Nephron (organoid): ENCODE measurements around the gene PTPRN2.

Experiments
- H3K27ac Mint-ChIP-seq, 3 experiments: 2 replicates each; pipeline ENCODE4 v1.8.0; 2020; ENCODE audit warnings: mixed read lengths in 3 of 3, mild to moderate bottlenecking in 2 of 3, moderate library complexity in 1 of 3
- H3K27me3 Mint-ChIP-seq: 2 replicates; pipeline ENCODE4 v1.8.0; 2021; ENCODE audit warnings: low read depth, mild to moderate bottlenecking, moderate library complexity, mixed read lengths
- H3K36me3 Mint-ChIP-seq: 2 replicates; pipeline ENCODE4 v1.8.0; 2020; ENCODE audit warnings: low read depth, mixed read lengths
- H3K4me1 Mint-ChIP-seq: 2 replicates; pipeline ENCODE4 v1.8.0; 2020; ENCODE audit warnings: mixed read lengths
- H3K4me3 Mint-ChIP-seq, 3 experiments: 2 replicates each; pipeline ENCODE4 v1.8.0; 2020; ENCODE audit warnings: mild to moderate bottlenecking in 3 of 3, mixed read lengths in 3 of 3, moderate library complexity in 2 of 3
- H3K9me3 Mint-ChIP-seq: 2 replicates; pipeline ENCODE4 v1.8.0; 2020; ENCODE audit warnings: mixed read lengths
- TF ChIP-seq, protein P1 (sequence below), 3 experiments: fragments of 200-600 bp; sonication (generic); IDR thresholded peaks; one replicate each; pipeline ENCODE4 v1.5.0; 2021; ENCODE audit warnings: antibody characterized with exemption in 3 of 3; ENCODE audit not compliant: unreplicated experiment in 3 of 3

Gene PTPRN2

DNA sequence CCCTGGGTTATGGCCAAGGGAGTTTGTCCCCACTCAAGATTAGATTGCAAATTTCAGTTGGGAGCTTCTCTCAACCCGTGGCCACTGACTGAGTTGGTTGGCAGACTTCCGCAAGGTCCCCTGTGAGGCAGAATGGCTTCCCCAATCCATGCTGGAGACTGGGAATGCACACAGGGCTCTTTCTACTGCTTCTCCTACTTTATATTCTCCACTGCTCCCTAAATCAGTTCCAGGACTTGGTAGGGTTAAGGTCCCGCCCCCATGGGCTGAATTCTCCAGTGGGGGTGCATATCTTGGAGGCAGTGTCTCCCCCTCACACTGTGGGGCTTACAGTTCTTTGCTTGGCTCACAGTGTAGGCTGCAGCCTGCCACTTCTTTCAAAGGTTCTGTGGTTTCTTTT lies 404.2 kb downstream of the PTPRN2 start:
- no peaks in the 10 kb centered on the region for H3K27me3 Mint-ChIP-seq
- no peak overlapping the region for H3K27ac Mint-ChIP-seq

DNA sequence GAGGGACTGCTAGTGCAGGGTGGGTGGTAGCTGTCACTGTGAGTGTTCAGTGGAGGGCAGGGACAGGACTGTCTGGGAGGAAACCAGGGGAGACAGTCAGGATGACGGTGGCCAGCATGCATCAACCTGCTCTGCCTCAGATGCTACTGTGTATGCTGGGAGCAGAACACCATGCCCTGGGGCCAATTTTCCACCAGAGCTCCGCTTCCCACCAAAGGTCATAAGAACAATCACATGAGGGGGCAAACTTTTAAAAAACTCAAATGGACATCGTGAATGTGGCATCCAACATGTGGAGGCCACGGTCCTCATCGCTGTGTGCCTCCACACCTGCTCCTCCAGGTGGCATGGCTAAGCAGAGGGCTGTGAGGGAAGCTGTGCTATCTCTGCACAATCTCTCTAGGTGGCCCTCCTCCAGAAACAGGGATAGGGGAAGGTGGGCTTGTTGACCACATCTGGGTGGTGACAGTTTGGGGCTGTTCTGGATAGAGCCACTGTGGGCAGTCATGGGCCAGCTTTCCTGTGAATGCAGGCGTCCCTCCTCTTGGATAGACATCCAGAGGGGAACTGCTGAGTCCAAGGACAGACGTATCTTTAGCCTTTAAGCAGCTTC lies 411.0 kb downstream of the PTPRN2 start:
- no peaks in the 10 kb centered on the region for H3K36me3 Mint-ChIP-seq
- no peak overlapping the region for H3K4me3 Mint-ChIP-seq
- H3K4me1 Mint-ChIP-seq: no peaks in the 10 kb centered on the region
- H3K27me3 Mint-ChIP-seq: peaks cover 4% of the 10 kb centered on the region
- peaks cover 31% of the 10 kb centered on the region for H3K9me3 Mint-ChIP-seq
- TF ChIP-seq, protein P1, sequence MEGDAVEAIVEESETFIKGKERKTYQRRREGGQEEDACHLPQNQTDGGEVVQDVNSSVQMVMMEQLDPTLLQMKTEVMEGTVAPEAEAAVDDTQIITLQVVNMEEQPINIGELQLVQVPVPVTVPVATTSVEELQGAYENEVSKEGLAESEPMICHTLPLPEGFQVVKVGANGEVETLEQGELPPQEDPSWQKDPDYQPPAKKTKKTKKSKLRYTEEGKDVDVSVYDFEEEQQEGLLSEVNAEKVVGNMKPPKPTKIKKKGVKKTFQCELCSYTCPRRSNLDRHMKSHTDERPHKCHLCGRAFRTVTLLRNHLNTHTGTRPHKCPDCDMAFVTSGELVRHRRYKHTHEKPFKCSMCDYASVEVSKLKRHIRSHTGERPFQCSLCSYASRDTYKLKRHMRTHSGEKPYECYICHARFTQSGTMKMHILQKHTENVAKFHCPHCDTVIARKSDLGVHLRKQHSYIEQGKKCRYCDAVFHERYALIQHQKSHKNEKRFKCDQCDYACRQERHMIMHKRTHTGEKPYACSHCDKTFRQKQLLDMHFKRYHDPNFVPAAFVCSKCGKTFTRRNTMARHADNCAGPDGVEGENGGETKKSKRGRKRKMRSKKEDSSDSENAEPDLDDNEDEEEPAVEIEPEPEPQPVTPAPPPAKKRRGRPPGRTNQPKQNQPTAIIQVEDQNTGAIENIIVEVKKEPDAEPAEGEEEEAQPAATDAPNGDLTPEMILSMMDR (IDR thresholded peaks at IDR 0.05; ENCODE audit: unreplicated experiment in 3 of 3): no peak
- H3K27ac Mint-ChIP-seq: no peak overlapping the region

More for the DNA sequence above, 404.2 kb downstream of the PTPRN2 start:
- Mint-ChIP-seq H3K9me3 (peaks cover 12% of the 10 kb centered on the region), H3K36me3 (no peaks in the 10 kb centered on the region), H3K4me1 (no peaks in the 10 kb centered on the region), H3K4me3 (no peak overlapping the region)
- TF ChIP-seq, protein P1 (IDR thresholded peaks at IDR 0.05; ENCODE audit: unreplicated experiment in 3 of 3): no peak

DNA sequence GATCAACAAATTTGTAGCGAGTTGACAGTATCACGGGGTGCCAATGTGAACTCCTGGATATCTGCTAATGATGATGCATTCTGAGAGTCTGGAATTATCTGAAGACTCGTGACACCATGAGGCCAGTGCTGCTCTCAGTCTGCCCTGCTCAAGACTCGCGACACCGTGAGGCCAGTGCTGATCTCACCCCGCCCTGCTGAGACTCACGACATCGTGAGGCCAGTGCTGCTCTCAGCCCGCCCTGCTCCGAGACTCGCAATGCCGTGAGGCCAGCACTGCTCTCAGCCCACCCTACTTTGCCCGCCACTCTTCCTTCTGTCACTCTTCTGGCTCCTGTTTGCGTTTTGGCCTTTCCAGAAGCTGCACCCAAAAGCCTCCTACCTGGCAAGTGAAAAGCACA lies 411.8 kb downstream of the PTPRN2 start:
- H3K9me3 Mint-ChIP-seq: peaks cover 29% of the 10 kb centered on the region
- no peaks in the 10 kb centered on the region for H3K4me1 Mint-ChIP-seq
- TF ChIP-seq, protein P1 (IDR thresholded peaks at IDR 0.05; ENCODE audit: unreplicated experiment in 3 of 3): no peak
- peaks cover 4% of the 10 kb centered on the region for H3K27me3 Mint-ChIP-seq
- H3K27ac Mint-ChIP-seq: no peak overlapping the region
- H3K36me3 Mint-ChIP-seq: no peaks in the 10 kb centered on the region
- no peak overlapping the region for H3K4me3 Mint-ChIP-seq

DNA sequence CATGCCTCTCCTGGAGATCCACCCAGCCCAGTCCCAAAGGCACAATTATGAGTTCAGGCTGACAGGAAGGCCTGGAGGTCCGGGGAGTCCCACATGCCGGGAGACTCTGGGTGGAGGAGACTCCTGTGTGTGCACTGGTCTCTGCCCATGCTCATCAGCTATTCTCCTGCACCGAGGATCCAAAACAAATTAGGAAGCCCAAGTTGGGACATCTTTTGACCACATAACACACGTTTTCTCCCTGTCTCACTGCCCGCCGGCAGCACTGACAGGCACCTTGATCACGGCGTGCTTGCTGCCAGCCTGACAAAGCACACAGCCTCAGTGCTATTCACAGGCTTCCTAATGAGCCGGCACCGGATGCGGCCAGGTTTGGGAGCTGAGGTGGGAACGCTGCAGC lies 412.7 kb downstream of the PTPRN2 start:
- Mint-ChIP-seq H3K9me3 (peaks cover 29% of the 10 kb centered on the region), H3K4me3 (no peak overlapping the region), H3K27me3 (peaks cover 4% of the 10 kb centered on the region), H3K36me3 (no peaks in the 10 kb centered on the region), H3K27ac (no peak overlapping the region), H3K4me1 (no peaks in the 10 kb centered on the region)
- TF ChIP-seq, protein P1 (IDR thresholded peaks at IDR 0.05; ENCODE audit: unreplicated experiment in 3 of 3): no peak

DNA sequence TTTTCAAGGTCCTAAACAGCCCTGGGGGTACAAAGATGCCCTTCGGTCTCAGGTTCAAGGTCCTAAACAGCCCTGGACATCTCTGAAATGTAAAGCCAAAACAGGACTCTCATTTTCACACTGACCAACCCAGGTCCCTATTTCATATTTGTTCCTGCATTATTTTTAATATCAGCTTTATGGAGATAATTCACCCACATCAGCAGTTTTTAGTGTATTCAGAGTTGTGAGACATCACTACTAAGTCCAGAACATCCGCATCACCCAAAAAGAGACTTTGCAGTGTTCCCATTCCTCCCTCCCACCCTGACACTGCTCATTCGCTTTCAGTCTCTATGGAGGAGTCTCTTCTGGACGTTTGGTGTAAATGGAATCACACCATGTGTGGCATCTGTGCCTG lies 420.2 kb downstream of the PTPRN2 start:
- TF ChIP-seq, protein P1 (IDR thresholded peaks at IDR 0.05; ENCODE audit: unreplicated experiment in 3 of 3): no peak
- no peak overlapping the region for H3K4me3 Mint-ChIP-seq
- no peak overlapping the region for H3K27ac Mint-ChIP-seq
- H3K36me3 Mint-ChIP-seq: no peaks in the 10 kb centered on the region
- peaks cover 4% of the 10 kb centered on the region for H3K27me3 Mint-ChIP-seq
- H3K9me3 Mint-ChIP-seq: peaks cover 34% of the 10 kb centered on the region
- H3K4me1 Mint-ChIP-seq: no peaks in the 10 kb centered on the region
